ENCODE results near the gene SLC6A18. TPM values are rescaled to one million over a fixed set of nuclear protein-coding genes. Genes with fewer than 3 reads are reported as not detected.

Gene SLC6A18
- polyA plus RNA-seq, 1 experiment, result not detected

DNA sequence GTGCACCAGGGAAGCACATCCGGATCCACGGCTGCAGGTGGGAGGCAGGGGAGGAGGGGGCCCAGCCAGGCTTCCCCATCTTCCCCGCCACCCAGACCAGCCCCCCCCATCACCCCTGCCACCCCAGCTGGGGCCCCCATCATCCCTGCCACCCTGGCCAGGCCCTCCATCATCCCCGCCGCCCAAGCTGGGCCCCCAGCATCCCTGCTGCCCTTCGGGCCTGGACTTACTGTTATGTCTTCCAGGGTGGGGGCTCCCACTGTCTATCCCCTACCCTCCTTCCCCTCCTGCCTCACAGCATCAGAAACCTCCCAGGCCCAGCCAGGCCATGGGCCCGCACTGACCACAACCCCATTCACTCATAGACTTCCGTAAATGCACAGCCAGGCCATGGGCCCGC is 27.5 kb downstream of the SLC6A18 start:
- ChIA-PET POLR2A (no interaction called here), CTCF (no interaction called here)
- H3K4me3 ChIP-seq (ENCODE audit: low read depth, low read length), result no peak overlapping the region
- H3K27me3 ChIP-seq (ENCODE audit: control insufficient read depth, insufficient read depth, low read length), result no peaks in the 10 kb centered on the region
- no peaks in the 10 kb centered on the region for H3K36me3 ChIP-seq (ENCODE audit: control insufficient read depth, insufficient read depth, low read length)
- TF ChIP-seq, protein P1, sequence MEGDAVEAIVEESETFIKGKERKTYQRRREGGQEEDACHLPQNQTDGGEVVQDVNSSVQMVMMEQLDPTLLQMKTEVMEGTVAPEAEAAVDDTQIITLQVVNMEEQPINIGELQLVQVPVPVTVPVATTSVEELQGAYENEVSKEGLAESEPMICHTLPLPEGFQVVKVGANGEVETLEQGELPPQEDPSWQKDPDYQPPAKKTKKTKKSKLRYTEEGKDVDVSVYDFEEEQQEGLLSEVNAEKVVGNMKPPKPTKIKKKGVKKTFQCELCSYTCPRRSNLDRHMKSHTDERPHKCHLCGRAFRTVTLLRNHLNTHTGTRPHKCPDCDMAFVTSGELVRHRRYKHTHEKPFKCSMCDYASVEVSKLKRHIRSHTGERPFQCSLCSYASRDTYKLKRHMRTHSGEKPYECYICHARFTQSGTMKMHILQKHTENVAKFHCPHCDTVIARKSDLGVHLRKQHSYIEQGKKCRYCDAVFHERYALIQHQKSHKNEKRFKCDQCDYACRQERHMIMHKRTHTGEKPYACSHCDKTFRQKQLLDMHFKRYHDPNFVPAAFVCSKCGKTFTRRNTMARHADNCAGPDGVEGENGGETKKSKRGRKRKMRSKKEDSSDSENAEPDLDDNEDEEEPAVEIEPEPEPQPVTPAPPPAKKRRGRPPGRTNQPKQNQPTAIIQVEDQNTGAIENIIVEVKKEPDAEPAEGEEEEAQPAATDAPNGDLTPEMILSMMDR (IDR thresholded peaks at IDR 0.05; ENCODE audit: insufficient read depth, low read depth, low read length), result no peak
- no peak for DNase-seq (ENCODE audit: low read depth)

DNA sequence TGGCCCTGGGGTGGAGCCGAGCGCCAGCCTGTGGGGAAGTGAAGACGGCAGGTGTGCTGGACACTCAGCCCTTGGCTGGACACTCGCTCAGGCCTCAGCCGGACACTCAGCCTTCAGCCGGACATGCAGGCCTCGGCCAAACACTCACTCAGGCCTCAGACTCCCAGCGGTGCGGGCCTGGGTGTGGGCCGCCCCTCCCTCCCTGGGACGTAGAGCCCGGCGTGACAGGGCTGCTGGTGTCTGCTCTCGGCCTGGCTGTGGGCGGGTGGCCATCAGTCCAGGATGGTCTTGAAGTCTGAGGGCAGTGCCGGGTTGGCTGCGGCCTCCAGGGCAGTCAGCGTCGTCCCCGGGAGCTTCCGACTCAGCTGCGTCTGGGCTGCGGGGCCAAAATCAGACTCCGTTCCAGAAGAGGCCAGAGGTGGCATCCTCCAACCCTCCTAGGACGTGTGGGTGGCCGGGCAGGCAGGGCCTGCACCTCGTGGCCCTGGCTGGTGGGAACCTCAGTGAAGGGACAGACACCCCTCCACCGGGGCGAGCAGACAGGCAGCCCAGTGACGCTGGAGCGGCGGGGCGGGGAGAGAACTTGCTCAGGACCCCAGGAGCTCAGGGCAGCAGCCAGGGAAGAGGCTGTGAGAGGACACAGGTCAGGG is 28.4 kb downstream of the SLC6A18 start:
- CTCF ChIA-PET, result no interaction called here
- Histone ChIP-seq H3K4me3 (ENCODE audit: low read depth, low read length) (no peak overlapping the region), H3K27me3 (ENCODE audit: control insufficient read depth, insufficient read depth, low read length) (no peaks in the 10 kb centered on the region), H3K36me3 (ENCODE audit: control insufficient read depth, insufficient read depth, low read length) (no peaks in the 10 kb centered on the region)
- POLR2A ChIA-PET, result no interaction called here
- no peak for DNase-seq (ENCODE audit: low read depth)
- TF ChIP-seq, protein P1 (IDR thresholded peaks at IDR 0.05; ENCODE audit: insufficient read depth, low read depth, low read length), result no peak

DNA sequence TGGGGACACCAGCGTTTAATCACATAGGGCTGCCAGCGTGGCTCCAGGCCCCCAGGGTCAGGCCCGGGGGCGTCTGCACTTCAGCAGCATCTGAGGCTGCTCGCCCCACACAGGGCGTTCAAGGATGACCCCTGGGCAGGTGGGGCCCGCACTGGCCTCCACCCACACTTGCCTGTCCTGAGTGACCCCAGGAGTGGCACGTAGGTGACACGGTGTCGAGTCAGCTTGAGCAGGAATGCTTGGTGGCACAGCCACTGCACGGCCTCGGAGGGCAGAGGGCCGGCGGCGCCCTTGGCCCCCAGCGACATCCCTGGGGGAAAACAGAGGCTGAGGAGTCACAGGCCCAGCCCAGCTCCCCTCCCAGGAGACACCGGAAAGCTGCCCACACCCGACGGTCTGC is 29.0 kb downstream of the SLC6A18 start:
- DNase-seq (ENCODE audit: low read depth), result no peak
- no peaks in the 10 kb centered on the region for H3K27me3 ChIP-seq (ENCODE audit: control insufficient read depth, insufficient read depth, low read length)
- H3K4me3 ChIP-seq (ENCODE audit: low read depth, low read length), result no peak overlapping the region
- H3K36me3 ChIP-seq (ENCODE audit: control insufficient read depth, insufficient read depth, low read length), result no peaks in the 10 kb centered on the region
- POLR2A ChIA-PET, result no interaction called here
- CTCF ChIA-PET, result no interaction called here
- TF ChIP-seq, protein P1 (IDR thresholded peaks at IDR 0.05; ENCODE audit: insufficient read depth, low read depth, low read length), result no peak

DNA sequence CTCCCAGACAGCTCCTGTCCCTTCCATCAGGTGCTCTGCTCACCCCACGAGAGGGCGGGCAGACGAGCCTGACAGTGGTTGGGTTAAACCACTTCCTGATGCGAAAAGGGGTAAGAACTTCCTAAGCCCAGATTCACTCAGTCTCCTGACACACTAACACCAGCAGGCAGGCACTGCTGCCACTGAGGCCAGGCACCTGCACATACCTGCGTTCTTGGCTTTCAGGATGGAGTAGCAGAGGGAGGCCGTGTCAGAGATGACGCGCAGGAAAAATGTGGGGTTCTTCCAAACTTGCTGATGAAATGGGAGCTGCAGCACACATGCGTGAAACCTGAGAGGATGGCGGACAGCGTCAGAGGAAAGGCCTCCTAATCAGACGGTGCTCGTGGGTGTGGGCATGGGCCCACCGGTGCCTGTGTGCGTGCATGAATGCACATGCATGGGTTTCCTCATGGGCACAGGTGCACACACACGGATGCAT is 29.9 kb downstream of the SLC6A18 start:
- H3K4me3 ChIP-seq (ENCODE audit: low read depth, low read length), result no peak overlapping the region
- no peaks in the 10 kb centered on the region for H3K27me3 ChIP-seq (ENCODE audit: control insufficient read depth, insufficient read depth, low read length)
- TF ChIP-seq, protein P1 (IDR thresholded peaks at IDR 0.05; ENCODE audit: insufficient read depth, low read depth, low read length), result no peak
- DNase-seq (ENCODE audit: low read depth), result no peak
- H3K36me3 ChIP-seq (ENCODE audit: control insufficient read depth, insufficient read depth, low read length), result no peaks in the 10 kb centered on the region
- ChIA-PET POLR2A (no interaction called here), CTCF (no interaction called here)

DNA sequence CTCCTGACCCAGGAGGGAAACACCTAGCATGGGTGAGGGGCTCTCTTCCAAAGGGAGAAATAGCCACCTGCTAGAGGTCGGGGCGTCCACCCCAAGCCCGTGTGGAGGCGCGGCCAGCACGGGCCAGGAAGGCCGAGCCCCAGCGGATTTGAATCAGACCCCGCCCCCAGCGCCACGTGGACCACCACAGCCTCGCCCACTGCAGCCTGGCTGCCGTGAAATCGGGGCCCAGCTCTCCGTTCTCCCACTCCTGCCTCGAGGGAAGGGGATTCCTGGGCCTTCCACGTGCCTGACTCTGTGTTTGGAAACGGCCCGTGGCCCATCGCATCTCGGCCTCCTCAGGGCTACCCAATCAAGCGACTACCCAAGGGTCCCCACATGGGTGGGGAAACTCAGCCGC is 31.6 kb downstream of the SLC6A18 start:
- no peak for DNase-seq (ENCODE audit: low read depth)
- Histone ChIP-seq H3K4me3 (ENCODE audit: low read depth, low read length) (no peak overlapping the region), H3K36me3 (ENCODE audit: control insufficient read depth, insufficient read depth, low read length) (no peaks in the 10 kb centered on the region), H3K27me3 (ENCODE audit: control insufficient read depth, insufficient read depth, low read length) (no peaks in the 10 kb centered on the region)
- POLR2A ChIA-PET, result no interaction called here
- CTCF ChIA-PET, result no interaction called here
- TF ChIP-seq, protein P1 (IDR thresholded peaks at IDR 0.05; ENCODE audit: insufficient read depth, low read depth, low read length), result no peak
